ENCODE data around the gene GNAQ.
A peak's percentile ranks its signal among the peaks of the same experiment; 100 is the strongest.

GNAQ gene

DNA sequence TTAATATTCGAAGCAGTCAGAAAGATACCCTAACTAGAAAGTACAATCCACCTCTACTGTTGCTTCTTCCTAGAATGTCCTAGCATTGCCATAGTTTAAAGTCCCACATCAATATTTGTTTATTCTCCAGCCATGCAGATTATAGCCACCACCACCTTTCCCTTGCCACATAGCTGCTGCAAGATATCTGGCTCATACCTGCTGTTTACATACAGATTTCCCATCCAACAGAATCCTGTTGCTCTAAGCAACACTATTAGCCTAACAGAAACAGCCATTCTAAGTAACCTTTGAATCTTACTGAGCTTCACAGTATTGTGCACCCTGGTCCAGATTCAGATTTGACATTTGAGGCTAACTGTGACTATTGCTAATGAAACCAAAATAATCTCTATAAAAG is 45.6 kb downstream of the GNAQ start:
- no peak overlapping the region for H3K4me3 ChIP-seq (replicated peaks; ENCODE audit: low read depth, low read length)
- TF ChIP-seq, protein P1, sequence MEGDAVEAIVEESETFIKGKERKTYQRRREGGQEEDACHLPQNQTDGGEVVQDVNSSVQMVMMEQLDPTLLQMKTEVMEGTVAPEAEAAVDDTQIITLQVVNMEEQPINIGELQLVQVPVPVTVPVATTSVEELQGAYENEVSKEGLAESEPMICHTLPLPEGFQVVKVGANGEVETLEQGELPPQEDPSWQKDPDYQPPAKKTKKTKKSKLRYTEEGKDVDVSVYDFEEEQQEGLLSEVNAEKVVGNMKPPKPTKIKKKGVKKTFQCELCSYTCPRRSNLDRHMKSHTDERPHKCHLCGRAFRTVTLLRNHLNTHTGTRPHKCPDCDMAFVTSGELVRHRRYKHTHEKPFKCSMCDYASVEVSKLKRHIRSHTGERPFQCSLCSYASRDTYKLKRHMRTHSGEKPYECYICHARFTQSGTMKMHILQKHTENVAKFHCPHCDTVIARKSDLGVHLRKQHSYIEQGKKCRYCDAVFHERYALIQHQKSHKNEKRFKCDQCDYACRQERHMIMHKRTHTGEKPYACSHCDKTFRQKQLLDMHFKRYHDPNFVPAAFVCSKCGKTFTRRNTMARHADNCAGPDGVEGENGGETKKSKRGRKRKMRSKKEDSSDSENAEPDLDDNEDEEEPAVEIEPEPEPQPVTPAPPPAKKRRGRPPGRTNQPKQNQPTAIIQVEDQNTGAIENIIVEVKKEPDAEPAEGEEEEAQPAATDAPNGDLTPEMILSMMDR (IDR thresholded peaks at IDR 0.05; ENCODE audit: low read length, missing control alignments), result no peak
- no peak for DNase-seq (ENCODE audit: low read depth)

DNA sequence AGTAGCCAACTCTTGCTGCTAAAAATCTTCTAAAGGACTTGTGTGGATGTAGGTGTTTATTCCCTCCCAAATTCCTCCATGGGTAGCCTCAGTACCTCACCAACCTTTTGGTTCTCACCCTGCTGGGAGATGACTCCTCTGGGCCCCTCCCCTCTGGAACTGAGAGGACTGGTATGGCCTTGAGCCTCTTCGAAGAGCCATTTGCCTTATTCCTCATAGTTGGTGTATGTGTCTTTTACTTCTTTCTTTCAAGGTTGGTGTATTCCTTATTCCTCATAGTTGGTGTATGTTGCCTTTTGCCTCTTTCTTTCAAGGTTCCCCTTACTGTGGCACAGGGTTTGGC is 48.3 kb downstream of the GNAQ start:
- TF ChIP-seq, protein P1 (IDR thresholded peaks at IDR 0.05; ENCODE audit: low read length, missing control alignments), result no peak
- no peak overlapping the region for H3K4me3 ChIP-seq (replicated peaks; ENCODE audit: low read depth, low read length)
- DNase-seq (ENCODE audit: low read depth), result no peak

DNA sequence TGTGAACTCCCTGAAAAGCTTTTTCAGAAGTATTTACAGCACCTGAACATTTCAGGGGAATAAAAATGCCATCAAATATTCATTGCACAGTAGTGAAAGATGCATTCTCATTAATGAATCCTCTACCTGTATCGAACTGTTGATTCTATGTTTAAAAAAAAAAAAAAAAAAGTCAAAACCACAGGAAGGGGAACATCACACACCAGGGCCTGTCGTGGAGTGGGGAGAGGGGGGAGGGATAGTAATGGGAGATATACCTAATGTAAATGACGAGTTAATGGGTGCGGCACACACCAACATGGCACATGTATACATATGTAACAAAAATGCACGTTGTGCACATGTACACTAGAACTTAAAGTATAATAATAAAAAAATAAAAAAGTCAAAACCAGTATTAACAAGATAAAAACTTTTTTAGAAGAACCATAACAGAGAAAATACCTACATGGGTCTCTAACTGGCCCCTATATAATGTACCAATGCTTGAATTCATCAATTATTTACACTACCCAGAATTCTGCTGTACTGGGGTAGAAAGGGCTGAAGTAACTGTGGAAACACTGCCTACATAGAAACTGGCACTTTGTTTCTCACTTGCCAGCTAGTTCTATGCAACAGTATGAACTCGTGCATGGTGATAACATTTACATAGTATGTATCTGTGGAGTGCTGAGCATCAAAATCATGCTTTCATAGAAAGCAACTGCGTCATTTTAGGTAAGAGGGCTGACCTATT is 48.9 kb downstream of the GNAQ start:
- no peak for DNase-seq (ENCODE audit: low read depth)
- TF ChIP-seq, protein P1 (IDR thresholded peaks at IDR 0.05; ENCODE audit: low read length, missing control alignments), result no peak

DNA sequence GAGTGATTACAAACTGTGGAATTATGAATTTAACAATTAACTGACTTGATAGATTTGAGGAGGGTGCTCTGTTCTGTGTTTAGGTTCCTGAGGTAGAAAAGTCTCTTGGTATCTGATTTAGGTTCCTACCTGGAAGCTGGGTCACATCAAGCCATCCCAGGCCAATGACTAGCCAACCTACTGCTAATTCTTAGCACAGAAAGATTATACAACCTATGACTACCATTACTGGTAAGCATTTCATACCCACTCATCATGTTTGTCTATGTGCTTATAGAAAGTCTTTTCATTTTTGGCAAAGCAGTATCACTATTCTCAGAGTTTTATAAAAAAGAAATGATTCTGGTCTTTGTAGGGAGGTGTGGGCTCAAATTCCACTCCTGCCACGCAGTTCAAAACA is 49.7 kb downstream of the GNAQ start:
- no peak for DNase-seq (ENCODE audit: low read depth)
- TF ChIP-seq, protein P1 (IDR thresholded peaks at IDR 0.05; ENCODE audit: low read length, missing control alignments), result no peak
- H3K4me3 ChIP-seq (replicated peaks; ENCODE audit: low read depth, low read length), result no peak overlapping the region

More for the DNA sequence above, 48.9 kb downstream of the GNAQ start:
- no peak overlapping the region for H3K4me3 ChIP-seq (replicated peaks; ENCODE audit: low read depth, low read length)

DNA sequence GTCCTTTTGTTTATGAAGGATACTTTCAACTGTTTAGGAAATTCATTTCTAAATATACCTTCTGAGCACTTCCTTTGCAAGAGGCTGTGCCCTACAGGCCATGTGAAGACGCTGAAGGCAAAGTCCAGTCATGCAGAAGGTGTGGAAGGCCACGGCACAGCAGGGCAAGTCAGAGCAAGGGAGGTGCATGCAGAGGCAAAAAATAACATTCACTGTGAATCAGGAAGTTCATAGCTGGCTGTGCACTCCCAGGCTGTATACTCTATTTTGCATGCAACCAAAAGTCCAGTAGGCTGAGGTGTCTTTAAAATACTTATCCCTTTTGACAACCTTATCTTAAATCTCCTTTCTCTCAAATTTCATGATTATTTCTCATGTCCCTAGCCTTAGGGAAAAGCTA is 50.3 kb downstream of the GNAQ start:
- no peak overlapping the region for H3K4me3 ChIP-seq (replicated peaks; ENCODE audit: low read depth, low read length)
- TF ChIP-seq, protein P1 (IDR thresholded peaks at IDR 0.05; ENCODE audit: low read length, missing control alignments), result no peak
- DNase-seq (ENCODE audit: low read depth), result peak; percentile 39

DNA sequence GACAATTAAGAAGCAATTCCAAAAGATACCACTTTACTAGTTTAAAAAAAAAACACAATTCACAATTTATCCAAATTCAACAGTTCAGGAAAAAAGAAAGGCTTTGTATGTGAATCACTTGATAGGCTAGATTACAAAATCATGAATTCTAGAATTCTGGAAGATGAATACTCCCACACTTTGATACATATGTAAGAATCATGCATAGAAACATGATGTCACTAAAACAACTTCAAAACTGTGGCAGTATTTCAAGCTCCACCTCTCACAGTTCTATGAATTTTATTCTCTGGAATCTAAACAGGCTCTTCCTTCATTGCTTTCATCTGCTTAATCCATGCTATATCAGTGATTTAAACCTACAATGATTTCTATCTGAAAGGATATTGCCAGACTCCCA is 51.0 kb downstream of the GNAQ start:
- peak; percentile 73 for DNase-seq (ENCODE audit: low read depth)
- TF ChIP-seq, protein P1 (IDR thresholded peaks at IDR 0.05; ENCODE audit: low read length, missing control alignments), result no peak
- H3K4me3 ChIP-seq (replicated peaks; ENCODE audit: low read depth, low read length), result no peak overlapping the region
